Islet precursor cell (in vitro differentiated cells): ENCODE measurements around the gene LRRC8E.

ENCODE experiments used
- DNase-seq: peaks from one replicate; pipeline ENCODE4 v3.0.0-alpha.2; 2018

The LRRC8E gene

DNA sequence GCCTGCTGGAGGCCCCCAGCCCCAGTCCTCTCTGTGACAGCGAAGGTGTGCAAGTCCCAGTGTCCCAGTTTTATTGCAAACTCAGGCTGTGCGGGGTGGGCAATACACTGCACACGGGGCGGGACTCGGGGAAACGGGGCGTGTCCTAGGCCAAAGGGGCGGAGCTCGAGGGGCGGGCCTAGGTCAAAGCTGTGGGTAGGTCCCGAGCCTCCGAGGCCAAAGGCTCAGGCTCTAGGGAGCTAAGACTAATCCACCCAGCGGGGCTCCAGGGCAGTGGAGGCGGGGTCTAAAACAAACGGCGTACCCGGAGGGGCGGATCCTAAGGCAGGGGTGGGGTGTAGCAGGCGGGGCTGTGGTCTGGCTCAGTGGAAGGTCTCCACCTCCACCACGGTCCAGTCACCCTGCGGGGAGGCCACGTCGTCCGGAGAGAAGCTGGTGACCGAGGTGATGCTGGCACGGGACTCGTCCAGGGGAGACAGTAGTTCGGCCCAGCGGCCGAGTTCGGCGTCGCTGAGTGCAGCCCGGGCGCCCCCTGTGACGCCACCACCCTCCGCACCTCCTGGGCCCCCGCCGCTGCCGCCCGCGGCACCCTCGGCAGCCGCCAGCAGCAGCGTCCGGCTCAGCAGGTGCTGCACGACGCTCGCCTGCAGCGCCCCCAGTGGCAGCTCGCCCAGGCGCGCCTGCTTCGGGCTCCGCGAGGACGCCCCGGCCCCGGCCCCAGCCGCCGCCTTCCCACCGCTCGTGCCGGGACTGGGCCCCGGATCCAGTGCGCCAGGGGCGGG, 19.4 kb upstream of the LRRC8E start:
- DNase-seq = peak; percentile 90

DNA sequence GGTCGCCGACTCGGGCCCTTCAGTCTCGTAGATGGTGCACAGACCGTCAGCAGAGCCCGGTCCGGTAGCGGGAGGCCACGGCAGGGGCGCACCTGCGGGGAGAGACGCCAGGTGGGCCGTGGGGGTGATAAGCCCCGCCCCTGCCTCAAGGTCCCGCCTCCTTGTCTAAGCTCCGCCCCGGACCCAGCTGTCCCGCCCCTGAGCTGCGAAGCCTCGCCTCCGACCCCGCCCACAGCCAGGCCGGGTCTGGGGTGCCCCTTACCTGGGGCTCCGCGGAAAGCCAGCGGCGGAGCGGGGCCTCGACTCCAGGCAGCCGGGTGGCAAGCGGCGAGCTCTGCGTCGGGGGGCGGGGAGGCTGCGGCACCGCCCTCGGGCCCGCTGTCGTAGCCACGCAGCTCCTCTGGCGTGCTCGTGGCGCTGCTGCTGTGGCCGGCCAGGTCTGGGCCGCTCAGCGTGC, 18.8 kb upstream of the LRRC8E start:
- peak; percentile 87 for DNase-seq

GRCh38 chr19:7869910-7870511, 18.3 kb upstream of the LRRC8E start:
- DNase-seq = peak; percentile 84

GRCh38 chr19:7870571-7871436, 17.5 kb upstream of the LRRC8E start:
- peak; percentile 84 for DNase-seq

DNA sequence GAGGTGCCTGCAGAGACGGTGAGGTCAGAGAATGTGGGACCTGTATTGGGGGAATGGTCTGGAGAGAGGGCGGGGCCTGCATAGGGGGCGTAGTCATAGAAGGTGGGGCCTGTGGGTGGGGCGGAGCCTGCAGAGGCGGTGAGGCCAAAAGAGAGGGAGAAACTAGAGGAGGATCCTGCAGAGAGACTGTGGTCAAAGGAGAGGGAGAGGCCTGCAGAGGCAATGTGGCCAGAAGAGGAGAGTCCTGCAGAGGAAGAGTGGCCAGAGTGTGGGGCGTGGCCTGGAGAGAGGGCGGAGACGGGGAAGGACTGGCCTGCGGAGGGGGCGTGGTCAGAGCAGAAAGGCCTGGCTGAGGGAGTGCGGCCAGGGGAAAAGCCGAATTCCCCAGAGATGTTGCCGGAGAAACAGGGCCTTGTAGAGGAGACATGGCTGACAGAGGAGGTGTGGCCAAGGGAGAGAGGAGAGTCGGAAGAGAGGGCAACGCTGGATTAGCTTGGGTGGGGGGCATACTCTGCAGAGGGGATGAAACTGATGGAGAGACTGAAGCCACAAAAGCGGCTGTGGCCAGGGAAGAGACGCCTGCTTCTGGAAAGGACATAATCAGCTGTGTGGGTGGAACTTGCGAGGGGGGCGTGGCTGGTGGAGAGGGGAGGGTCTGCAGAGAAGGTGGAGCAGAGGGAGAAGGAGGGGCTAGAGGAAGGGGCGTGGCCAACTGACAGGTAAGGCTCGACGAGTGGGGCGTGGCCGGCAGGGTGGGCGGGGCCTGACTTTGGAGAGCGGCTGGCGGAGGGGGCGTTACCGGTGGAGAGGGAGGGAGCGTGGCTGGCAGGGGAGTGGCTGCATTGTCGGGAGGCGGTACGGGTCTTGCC, 16.6 kb upstream of the LRRC8E start:
- DNase-seq = peak; percentile 99

DNA sequence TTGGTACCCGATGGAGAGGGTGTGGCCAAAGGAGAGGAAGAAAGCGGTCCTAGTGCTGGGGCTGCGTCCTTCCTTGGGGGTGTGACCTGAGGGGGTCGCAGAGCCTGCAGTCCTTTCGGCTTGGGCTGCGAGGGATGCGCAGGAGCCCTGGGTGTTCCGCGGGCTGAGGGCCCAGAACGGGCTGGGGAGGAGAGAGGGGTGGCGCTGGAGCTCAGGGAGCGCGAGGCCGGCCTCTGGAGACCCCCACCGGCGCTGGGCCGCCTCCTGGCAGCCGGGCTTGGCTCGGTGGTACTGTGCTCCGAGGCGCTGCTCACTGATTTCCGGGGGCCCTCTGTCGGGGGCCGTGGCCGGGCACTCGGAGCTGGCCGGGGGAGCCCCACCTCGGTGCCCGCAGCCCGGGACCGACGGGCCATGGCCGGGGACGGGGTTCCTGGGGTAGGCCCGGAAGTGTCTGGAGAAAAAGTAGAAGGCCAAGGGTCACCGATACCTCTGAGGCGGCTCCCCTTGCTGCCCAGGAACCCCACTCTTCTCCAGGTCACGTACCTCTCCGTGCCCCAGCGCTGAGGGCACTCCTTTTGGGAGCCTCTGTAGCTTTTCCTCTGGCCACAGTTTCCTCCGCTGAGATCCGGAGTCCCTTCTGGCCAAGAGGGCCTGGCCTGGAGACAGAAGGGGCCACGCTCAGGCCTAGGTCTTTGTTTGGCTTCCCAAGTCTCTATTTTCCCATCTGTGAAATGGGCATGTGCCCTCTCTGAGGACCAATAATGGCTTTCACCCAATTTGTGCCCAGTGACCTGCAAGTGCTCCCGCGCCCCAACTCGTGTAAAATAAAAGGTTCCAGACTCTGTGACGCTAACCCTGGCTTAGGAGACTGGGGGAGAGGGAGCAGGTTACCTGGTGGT, 15.8 kb upstream of the LRRC8E start:
- no peak for DNase-seq

DNA sequence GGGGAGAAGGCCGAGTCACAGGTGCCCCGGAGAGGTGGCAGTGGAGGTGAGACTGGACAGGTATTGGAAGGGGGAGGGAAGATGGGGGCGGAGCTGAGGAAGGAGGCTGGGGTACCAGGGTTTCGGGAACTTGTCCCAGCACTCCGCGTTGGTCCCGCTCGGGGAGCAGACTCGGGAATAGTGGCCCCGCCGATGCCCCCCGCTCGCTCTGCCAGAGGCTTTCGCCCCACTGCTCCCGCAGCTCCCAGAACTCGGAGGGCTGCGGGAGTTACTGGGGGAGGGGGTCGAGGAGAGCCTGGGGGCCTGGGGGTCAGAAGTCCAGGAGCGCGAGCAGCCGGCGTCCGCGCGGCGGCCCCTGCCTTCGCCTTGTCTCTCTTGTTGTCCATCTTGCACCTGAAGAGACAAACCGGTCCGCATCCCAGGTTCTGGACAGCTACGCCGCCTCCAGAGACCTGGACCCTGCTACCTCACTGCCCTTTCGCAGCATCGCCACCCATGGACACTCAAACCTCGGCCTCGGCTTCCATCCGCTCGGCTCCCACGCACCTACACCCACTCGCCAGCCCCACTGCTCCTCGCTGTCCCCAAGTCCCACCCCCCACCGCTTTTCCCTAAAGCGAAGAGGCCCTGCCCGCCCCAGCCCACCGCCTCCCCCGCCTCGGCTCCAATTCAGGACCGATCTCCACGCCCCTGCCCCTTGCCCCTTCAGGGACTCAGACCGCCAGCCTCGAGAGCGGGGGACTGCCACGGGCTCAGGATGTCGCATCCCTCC, 14.8 kb upstream of the LRRC8E start:
- no peak for DNase-seq

GRCh38 chr19:7874076-7874896, 14.0 kb upstream of the LRRC8E start, which contains the start of gene PRR36:
PRR36 (minus strand) TSS chr19:7874390; CDS start chr19:7873689, 701 bp downstream.
- DNase-seq = peak; percentile 85

DNA sequence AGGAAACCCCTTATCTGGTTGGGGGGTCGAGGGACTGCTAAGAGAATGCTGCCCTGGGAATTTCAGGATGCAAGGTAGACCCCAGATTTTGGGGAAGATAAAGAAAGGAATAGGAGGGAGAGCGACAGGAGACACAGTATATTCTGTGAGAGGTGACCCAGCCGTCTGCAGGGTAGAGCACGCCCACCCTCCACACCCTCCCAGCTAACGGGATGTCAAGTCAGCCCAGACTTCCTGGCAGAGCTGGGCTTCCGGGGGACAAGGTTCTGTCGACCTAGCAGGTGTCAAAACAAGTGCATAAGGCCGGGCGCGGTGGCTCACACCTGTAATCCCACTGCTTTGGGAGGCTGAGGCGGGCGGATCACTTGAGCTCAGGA, 13.4 kb upstream of the LRRC8E start:
- DNase-seq = no peak

DNA sequence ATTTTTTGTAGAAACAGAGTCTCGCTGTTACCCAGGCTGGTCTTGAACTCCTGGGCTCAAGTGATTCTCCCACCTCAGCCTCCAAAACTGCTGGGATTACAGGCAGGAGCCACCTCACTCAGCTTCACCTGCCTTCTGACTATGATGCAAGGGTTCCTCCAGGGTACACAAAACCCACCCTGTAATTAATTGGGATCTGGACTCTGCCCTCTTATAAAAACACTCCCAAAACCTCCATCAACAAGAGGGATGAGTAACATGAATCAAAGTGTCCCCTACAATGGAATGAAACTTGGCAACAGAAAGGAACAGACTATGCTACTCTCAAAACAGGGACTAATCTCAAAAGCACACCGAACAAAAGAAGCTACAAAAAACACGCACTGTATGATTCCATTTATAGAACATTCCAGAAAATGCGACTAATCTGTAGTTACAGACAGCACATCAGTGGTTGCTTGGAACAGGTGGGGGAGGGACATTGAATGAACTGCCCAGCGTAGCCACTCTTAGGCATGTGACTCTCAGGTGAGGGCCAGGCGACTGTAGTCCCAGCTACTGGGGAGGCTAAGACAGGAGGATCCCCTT, 11.0 kb upstream of the LRRC8E start:
- DNase-seq = no peak

DNA sequence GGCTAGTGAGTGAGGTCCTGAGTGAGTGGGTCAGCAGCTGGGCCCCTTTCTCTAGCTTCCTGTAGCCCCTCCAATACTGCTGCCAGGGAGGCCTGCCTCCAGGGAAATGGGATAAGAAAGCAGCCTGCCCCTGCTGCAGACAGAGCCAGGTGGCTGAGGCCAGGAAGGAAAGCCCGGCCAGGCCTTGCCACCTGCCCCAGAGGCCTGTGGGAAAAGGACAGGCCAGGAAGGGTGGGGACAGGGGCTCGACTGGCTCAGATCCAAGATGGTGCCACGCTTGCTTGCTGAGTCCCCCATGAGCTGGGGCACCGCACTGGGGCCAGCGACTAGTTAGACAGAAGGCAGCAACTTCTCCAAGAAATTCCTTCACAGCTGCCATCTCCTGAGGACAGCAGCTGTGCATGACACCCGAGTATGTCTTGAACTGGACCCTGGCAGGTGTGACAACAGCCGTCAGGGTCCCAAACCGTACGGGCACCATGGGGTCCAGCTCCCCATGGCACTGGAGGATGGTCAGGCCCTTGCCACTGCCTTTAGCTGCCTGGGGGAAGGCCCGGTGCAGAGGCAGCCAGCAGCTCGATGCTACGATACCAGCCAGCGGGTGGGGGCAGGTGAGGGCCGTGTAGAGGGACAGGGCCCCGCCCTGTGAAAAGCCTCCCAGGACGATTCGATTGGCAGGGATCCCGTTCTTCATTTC, 9.1 kb upstream of the LRRC8E start:
- no peak for DNase-seq

DNA sequence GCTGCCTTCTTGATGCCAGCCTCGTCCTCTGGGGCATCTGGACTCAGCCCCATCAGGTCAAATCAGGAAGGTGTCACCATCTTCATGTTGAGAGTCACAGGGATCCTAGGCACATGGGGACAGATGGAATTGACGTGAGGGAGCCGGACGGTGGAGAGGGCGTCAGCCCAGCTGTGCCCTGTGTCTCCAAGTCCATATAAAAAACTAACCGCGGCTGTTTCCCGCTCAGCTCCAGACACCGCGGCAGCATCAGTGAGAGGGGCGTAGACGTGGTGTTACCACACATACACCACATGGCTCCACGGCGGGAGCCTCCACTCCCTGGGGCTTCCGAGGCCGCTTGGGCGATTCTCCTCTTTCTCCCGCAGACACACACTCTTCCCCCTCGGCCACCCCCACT, 8.5 kb upstream of the LRRC8E start:
- DNase-seq = no peak

DNA sequence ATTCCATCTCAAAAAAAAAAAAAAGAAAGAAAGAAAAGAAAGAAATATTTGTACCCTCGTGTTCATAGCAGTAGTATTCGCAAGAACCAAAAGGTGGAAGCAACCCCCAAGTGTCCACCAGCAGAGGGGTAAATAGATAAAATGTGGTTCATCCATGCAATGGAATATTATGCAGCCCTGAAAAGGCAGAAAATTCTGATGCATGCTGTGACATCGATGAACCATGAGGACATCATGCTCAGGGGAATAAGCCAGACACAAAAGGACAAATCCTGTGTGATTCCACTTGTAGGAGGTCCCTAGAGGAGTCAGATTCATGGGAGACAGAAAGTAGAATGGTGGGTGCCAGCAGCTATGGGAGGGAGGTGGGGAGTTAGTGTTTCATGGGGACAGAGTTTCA, 6.4 kb upstream of the LRRC8E start:
- DNase-seq = no peak

GRCh38 chr19:7883105-7883504, 5.2 kb upstream of the LRRC8E start:
- no peak for DNase-seq

DNA sequence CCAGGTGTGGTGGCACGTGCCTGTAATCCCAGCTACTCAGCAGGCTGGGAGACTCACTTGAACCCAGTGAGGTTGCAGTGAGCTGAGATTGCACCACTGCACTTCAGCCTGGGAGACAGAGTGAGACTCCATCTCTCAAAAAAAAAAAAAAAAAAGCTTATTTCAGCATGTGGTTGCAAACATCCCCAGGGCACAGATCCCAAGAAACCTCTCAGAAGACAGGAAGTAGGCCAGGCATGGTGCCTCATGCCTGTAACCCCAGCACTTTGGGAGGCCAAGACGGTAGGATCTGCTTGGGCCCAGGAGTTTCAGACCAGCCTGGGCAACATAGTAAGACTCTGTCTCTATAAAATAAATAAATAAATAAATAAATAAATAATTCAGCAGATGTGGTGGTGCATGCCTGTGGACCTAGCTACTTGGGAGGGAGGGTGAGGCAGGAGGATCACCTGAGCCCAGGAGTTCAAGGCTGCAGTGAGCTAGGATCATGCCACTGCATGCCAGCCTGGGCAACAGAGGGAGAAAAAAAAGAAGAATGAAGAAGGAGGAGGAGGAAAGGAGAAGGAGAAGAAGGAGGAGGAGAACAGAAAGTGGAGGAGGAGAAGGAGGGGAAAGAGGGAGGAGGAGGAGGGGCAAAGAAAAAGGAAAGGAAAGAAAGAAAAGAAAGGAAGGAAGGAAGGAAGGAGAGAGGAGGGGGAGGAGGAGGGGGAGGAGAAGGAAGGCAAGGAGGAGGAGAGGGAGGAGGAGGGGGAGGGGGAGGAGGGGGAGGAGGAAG, 4.3 kb upstream of the LRRC8E start:
- DNase-seq = peak; percentile 50

DNA sequence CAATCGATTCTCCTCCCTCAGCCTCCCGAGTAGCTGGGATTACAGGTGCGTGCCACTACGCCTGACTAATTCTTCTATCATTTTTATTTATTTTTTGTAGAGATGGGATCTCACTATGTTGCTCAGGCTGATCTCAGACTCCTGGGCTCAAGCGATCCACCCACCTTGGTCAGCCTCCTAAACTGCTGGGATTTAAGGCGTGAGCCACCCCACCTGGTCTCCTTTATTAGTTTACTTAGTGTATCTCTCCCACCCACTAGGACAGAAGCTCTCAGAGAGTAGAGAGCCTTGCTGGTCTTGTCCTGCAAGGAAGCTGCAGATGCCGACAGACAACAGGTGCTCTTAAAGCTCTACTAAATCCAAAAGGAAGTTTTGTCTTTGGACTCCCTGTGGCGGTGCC, 2.5 kb upstream of the LRRC8E start:
- no peak for DNase-seq

GRCh38 chr19:7887408-7888144, 734 bp upstream of the LRRC8E start:
- no peak for DNase-seq
